ENCODE measurements around the gene RNF103.
"Not testable (repeated sequence)": the region's sequence is repeated elsewhere in the genome, so short reads cannot be mapped to it uniquely, and the experiment has no call there.

Gene RNF103, protein sequence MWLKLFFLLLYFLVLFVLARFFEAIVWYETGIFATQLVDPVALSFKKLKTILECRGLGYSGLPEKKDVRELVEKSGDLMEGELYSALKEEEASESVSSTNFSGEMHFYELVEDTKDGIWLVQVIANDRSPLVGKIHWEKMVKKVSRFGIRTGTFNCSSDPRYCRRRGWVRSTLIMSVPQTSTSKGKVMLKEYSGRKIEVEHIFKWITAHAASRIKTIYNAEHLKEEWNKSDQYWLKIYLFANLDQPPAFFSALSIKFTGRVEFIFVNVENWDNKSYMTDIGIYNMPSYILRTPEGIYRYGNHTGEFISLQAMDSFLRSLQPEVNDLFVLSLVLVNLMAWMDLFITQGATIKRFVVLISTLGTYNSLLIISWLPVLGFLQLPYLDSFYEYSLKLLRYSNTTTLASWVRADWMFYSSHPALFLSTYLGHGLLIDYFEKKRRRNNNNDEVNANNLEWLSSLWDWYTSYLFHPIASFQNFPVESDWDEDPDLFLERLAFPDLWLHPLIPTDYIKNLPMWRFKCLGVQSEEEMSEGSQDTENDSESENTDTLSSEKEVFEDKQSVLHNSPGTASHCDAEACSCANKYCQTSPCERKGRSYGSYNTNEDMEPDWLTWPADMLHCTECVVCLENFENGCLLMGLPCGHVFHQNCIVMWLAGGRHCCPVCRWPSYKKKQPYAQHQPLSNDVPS

DNA sequence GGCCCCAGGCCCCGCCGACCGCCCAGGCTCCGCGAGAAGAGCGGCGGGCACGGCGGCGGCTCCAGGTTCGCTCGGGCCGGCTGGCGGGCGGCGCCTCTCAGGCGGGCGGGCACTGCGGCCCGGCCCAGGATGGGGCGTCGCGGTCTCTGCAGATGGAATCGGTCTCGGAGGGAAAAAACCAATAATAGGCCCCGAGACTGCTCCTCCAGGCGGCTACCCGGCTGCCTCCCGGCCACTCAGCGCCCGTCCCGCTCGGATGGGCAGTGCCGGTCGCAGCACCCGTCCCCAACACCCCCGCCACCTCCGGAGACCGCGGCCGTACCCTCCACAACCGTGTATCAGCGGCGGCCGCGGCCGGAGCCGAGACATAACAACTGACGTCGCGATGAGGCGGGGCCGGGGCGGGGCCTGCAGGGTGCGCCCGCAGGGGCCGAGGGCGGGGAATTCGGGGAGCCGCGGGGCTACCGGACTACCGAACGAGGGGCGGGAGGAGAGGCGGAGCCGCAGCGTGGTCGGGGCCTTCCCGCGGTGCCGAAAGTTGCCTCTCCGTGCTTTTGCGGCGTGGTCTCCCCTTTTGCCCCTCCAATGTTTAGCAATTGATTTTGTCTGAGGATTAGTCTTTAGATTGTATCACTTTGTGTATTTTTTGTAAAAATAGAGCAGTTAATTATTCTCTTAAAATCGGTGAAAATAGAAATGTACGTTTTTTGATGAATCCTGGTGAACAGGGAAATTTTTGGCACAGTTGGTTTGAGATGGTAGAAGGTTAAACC is at the start of gene RNF103:
RNF103 (minus strand) TSS at position 372 of the 773 bp plus-strand sequence. CDS start 979 bp downstream, outside the sequence.
- peak; percentile 90 for DNase-seq (ENCODE audit: low read depth)
- TF ChIP-seq, protein P1, sequence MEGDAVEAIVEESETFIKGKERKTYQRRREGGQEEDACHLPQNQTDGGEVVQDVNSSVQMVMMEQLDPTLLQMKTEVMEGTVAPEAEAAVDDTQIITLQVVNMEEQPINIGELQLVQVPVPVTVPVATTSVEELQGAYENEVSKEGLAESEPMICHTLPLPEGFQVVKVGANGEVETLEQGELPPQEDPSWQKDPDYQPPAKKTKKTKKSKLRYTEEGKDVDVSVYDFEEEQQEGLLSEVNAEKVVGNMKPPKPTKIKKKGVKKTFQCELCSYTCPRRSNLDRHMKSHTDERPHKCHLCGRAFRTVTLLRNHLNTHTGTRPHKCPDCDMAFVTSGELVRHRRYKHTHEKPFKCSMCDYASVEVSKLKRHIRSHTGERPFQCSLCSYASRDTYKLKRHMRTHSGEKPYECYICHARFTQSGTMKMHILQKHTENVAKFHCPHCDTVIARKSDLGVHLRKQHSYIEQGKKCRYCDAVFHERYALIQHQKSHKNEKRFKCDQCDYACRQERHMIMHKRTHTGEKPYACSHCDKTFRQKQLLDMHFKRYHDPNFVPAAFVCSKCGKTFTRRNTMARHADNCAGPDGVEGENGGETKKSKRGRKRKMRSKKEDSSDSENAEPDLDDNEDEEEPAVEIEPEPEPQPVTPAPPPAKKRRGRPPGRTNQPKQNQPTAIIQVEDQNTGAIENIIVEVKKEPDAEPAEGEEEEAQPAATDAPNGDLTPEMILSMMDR (IDR thresholded peaks at IDR 0.05; ENCODE audit: low read length, missing control alignments) = no peak
- peak within 1 kb of the TSS; percentile 77 for H3K4me3 ChIP-seq (replicated peaks; ENCODE audit: low read depth, low read length)

DNA sequence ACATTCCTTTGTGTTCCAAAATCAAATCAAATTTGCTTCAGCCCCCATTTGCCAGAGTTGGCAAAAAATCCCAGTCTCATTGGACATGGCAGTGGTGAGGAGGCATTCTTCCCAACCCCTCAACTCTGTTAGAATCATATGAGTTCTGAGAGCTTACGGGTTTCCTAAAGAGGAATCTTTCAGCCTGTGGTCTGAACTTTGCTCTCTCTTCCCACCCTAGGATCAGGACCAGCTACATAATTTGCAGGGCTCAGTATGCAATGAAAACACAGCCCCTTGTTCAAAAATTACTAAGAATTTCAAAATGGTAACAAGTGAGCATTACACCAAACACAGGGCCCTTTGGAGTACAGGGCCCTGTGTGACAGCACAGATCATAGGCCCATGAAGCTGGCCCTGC is 49.3 kb upstream of the RNF103 start:
- DNase-seq (ENCODE audit: low read depth) = no peak
- TF ChIP-seq, protein P1 (IDR thresholded peaks at IDR 0.05; ENCODE audit: low read length, missing control alignments) = no peak
- H3K4me3 ChIP-seq (replicated peaks; ENCODE audit: low read depth, low read length) = no peak overlapping the region

DNA sequence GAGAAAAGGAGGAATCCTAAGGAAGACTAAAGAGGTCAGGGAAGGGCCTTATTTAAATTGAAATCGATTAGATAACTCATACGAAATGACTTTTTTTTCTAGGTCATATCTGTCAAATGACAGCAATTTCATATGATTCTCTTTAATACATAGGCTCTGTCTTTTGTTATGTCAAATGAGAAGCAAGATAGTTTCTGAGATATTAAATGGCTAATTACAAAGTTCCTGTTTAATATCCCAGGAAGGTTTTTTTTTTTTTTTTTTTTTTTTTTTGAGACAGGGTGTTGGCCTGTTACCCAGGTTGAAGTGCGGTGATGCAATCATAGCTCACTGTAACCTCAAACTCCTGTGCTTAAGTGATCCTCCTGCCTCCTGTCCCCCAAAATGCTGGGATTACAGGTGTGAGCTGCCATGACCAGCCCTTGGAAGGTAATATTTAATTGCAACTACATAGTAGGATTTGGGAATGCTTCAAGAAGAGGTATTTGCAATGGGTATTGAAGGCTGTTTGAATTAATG is 48.4 kb upstream of the RNF103 start:
- DNase-seq (ENCODE audit: low read depth) = no peak
- TF ChIP-seq, protein P1 (IDR thresholded peaks at IDR 0.05; ENCODE audit: low read length, missing control alignments) = no peak
- H3K4me3 ChIP-seq (replicated peaks; ENCODE audit: low read depth, low read length) = no peak overlapping the region

DNA sequence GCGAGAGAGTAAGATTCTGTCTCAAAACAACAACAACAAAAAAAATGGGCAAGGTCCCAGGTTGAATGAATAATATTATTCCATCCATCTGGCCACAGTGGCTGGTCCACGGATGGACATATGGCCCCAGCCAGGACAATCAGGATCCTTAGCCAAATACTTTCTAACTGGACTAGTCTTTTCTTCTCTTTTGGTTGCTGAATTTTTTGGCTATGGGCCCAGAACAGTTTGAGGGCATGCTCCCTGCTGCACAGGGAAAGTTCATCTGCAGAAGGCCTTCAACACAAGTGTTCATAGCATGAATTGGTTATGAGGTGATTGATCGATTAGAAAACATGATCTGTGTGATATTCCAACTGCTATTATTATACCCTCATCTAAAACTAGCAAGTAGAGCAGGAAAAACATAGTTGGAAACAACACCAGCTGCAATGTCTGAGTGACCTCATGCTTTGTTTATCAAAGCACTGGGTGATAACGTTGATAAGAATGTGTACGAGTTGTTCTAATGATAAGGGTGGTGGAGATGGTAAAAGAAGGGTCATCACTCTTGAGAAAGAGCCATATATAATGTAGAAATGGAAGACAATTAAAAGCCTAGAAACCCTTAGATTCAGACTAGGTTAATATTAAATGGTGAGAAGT is 47.8 kb upstream of the RNF103 start:
- H3K4me3 ChIP-seq (replicated peaks; ENCODE audit: low read depth, low read length) = no peak overlapping the region
- TF ChIP-seq, protein P1 (IDR thresholded peaks at IDR 0.05; ENCODE audit: low read length, missing control alignments) = no peak
- DNase-seq (ENCODE audit: low read depth) = peak; percentile 46

DNA sequence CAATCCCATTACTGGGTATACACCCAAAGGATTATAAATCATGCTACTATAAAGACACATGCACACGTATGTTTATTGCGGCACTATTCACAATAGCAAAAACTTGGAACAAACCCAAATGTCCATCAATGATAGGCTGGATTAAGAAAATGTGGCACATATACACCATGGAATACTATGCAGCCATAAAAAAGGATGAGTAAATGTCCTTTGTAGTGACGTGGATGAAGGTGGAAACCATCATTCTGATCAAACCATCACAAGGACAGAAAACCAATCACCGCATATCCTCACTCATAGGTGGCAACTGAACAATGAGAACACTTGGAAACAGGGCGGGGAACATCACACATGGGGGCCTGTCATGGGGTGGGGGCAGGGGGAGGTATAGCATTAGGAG is 45.7 kb upstream of the RNF103 start:
- DNase-seq (ENCODE audit: low read depth); H3K4me3 ChIP-seq (replicated peaks; ENCODE audit: low read depth, low read length): not testable (repeated sequence)

DNA sequence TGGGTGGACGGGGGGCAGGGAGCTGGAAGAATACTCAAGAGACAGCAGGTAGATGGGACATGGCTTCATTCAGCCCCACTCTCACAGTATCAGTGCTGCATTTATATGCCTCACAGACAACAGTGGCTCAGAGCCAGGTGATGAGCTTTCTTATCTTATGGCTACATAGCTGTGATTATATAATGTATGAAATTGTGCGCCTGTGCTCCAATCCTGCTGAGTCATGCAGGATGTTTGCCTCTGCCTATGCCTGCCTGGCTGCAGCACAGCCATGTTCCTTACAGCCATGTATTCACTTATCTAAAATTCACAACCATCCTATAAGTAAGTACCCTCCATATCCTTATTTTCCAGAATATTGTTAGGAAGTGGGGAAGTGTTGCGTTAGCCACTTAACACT is 37.7 kb upstream of the RNF103 start:
- H3K4me3 ChIP-seq (replicated peaks; ENCODE audit: low read depth, low read length) = no peak overlapping the region
- DNase-seq (ENCODE audit: low read depth) = peak; percentile 5
- TF ChIP-seq, protein P1 (IDR thresholded peaks at IDR 0.05; ENCODE audit: low read length, missing control alignments) = no peak
